Measurements from ENCODE around the gene PABPC3. TPM values are rescaled to one million over a fixed set of nuclear protein-coding genes. Genes with fewer than 3 reads are reported as not detected.

PABPC3 gene
- total and polyA plus RNA-seq, 2 donors (not counting 3 experiments of a cell fraction or from before 2014, with no cell fraction given) = 0.07 to 0.31 TPM

- Histone ChIP-seq H3K27me3 (ENCODE audit: control insufficient read depth in 2 of 2, insufficient read depth in 2 of 2, low read length in 2 of 2) (peaks cover 5 to 6% of the 10 kb centered on the region in 2 experiments), H3K9ac (replicated peaks; ENCODE audit: extremely low read depth, insufficient read depth, low read length) (no peak overlapping the region), H3K4me1 (ENCODE audit: control insufficient read depth, extremely low read depth, insufficient read depth, low read length) (no peaks in the 10 kb centered on the region), H3K36me3 (ENCODE audit: control insufficient read depth in 2 of 2, extremely low read depth in 1 of 2, insufficient read depth in 2 of 2, low read length in 2 of 2) (no peaks in the 10 kb centered on the region), H3K4me3 (replicated peaks in 1 of 3; ENCODE audit: insufficient read depth in 1 of 3, low read depth in 1 of 3, low read length in 3 of 3) (no peak overlapping the region), H3K9me3 (replicated peaks; ENCODE audit: control insufficient read depth, insufficient read depth, low read length) (no peaks in the 10 kb centered on the region), H3K27ac (ENCODE audit: insufficient read depth, low read depth, low read length) (no peak overlapping the region), H4K20me1 (replicated peaks; ENCODE audit: control insufficient read depth, extremely low read depth, insufficient read depth, low read length) (no peaks in the 10 kb centered on the region), H2AFZ (ENCODE audit: low read depth, low read length) (no peak overlapping the region), H3K79me2 (ENCODE audit: control insufficient read depth, insufficient read depth, low read length) (no peaks in the 10 kb centered on the region), H3K4me2 (ENCODE audit: insufficient read depth, low read length) (no peak overlapping the region), H3K9me1 (replicated peaks; ENCODE audit: control insufficient read depth, extremely low read depth, insufficient read depth, low read length) (no peaks in the 10 kb centered on the region)
- BruUV-seq (replicated peaks) = no TSS peak
- dilution Hi-C loops (cut with MboI; ENCODE audit: extremely low pct_ligation_motif_present, low sequenced_read_pairs) = no loop called here
- ChIA-PET CTCF (interaction anchor here (1.0 to 1.6 kb wide), 2 partner anchors 21 to 25 kb away, joined by 3 to 7 read pairs; no protein-coding TSS in a partner anchor), POLR2A (no interaction called here)
- intact Hi-C loops (cut with micrococcal nuclease) = no loop called here
- DNase-seq (ENCODE audit: low read depth, low spot score) (no peak), FAIRE-seq (no peak)
- TF ChIP-seq POLR2AphosphoS5 (IDR thresholded peaks at IDR 0.05; ENCODE audit: insufficient read depth, low read depth, low read length) (no peak), JUN (IDR thresholded peaks at IDR 0.05; ENCODE audit: borderline replicate concordance, insufficient read depth, insufficient read length, low read depth) (no peak), FOS (IDR thresholded peaks at IDR 0.05; ENCODE audit: borderline replicate concordance, insufficient read depth, low read length) (no peak), EZH2 (IDR thresholded peaks at IDR 0.05; ENCODE audit: borderline replicate concordance, low read depth, low read length, severe bottlenecking) (no peak), POLR2A (IDR thresholded peaks at IDR 0.05; ENCODE audit: low read depth, low read length) (no peak), GATA2 (IDR thresholded peaks at IDR 0.05; ENCODE audit: insufficient read depth, insufficient read length, low read depth, low read length) (no peak), MYC (IDR thresholded peaks at IDR 0.05; ENCODE audit: low read depth, low read length) (no peak), CTCF (IDR thresholded peaks at IDR 0.05; ENCODE audit: extremely low read depth in 1 of 2, insufficient read depth in 1 of 2, low read depth in 1 of 2, low read length in 2 of 2) (no peak)
- TF ChIP-seq, protein P1, sequence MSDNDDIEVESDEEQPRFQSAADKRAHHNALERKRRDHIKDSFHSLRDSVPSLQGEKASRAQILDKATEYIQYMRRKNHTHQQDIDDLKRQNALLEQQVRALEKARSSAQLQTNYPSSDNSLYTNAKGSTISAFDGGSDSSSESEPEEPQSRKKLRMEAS (IDR thresholded peaks at IDR 0.05; ENCODE audit: insufficient read depth, insufficient read length) = no peak
These were observed 15.1 kb downstream of the PABPC3 start for GRCh38 chr13:25110956-25111584.

Data from endothelial cell of umbilical vein (primary cell).